ENCODE results near the gene BCORL1. TPM values are rescaled to one million over a fixed set of nuclear protein-coding genes. Genes with fewer than 3 reads are reported as not detected.

BCORL1 gene
- total and polyA plus RNA-seq, 2 donors (not counting 3 experiments of a cell fraction or from before 2014, with no cell fraction given) = 1.8 to 13.1 TPM

- BruUV-seq (replicated peaks) = no TSS peak
- no peak for FAIRE-seq
- POLR2A ChIA-PET = no interaction called here
These were observed 107.9 kb downstream of the BCORL1 start for GRCh38 chrX:130090364-130090763.

More at GRCh38 chrX:130090364-130090763, 107.9 kb downstream of the BCORL1 start:
- Histone ChIP-seq H3K4me1 (ENCODE audit: control insufficient read depth, extremely low read depth, insufficient read depth, low read length) (peaks cover 33% of the 10 kb centered on the region), H3K36me3 (ENCODE audit: control insufficient read depth in 2 of 2, extremely low read depth in 1 of 2, insufficient read depth in 2 of 2, low read length in 2 of 2) (no peaks in the 10 kb centered on the region), H3K4me2 (ENCODE audit: insufficient read depth, low read length) (no peak overlapping the region), H4K20me1 (replicated peaks; ENCODE audit: control insufficient read depth, extremely low read depth, insufficient read depth, low read length) (no peaks in the 10 kb centered on the region), H3K9me3 (replicated peaks; ENCODE audit: control insufficient read depth, insufficient read depth, low read length) (no peaks in the 10 kb centered on the region), H2AFZ (ENCODE audit: low read depth, low read length) (no peak overlapping the region), H3K4me3 (replicated peaks in 1 of 3; ENCODE audit: insufficient read depth in 1 of 3, low read depth in 1 of 3, low read length in 3 of 3) (no peak overlapping the region), H3K27ac (ENCODE audit: insufficient read depth, low read depth, low read length) (no peak overlapping the region), H3K9me1 (replicated peaks; ENCODE audit: control insufficient read depth, extremely low read depth, insufficient read depth, low read length) (no peaks in the 10 kb centered on the region), H3K27me3 (ENCODE audit: control insufficient read depth in 2 of 2, insufficient read depth in 2 of 2, low read length in 2 of 2) (no peaks in the 10 kb centered on the region), H3K79me2 (ENCODE audit: control insufficient read depth, insufficient read depth, low read length) (peaks cover 44% of the 10 kb centered on the region), H3K9ac (replicated peaks; ENCODE audit: extremely low read depth, insufficient read depth, low read length) (no peak overlapping the region)
- dilution Hi-C loops (cut with MboI; ENCODE audit: extremely low pct_ligation_motif_present, low sequenced_read_pairs) = no loop called here
- intact Hi-C loops (cut with micrococcal nuclease) = no loop called here
- CTCF ChIA-PET = no interaction called here
- no peak for DNase-seq (ENCODE audit: low read depth, low spot score)
- TF ChIP-seq POLR2AphosphoS5 (IDR thresholded peaks at IDR 0.05; ENCODE audit: insufficient read depth, low read depth, low read length) (no peak), MYC (IDR thresholded peaks at IDR 0.05; ENCODE audit: low read depth, low read length) (no peak), GATA2 (IDR thresholded peaks at IDR 0.05; ENCODE audit: insufficient read depth, insufficient read length, low read depth, low read length) (no peak), MAX (IDR thresholded peaks at IDR 0.05; ENCODE audit: insufficient read depth, insufficient read length) (no peak), FOS (IDR thresholded peaks at IDR 0.05; ENCODE audit: borderline replicate concordance, insufficient read depth, low read length) (no peak), JUN (IDR thresholded peaks at IDR 0.05; ENCODE audit: borderline replicate concordance, insufficient read depth, insufficient read length, low read depth) (no peak), CTCF (IDR thresholded peaks at IDR 0.05; ENCODE audit: extremely low read depth in 1 of 2, insufficient read depth in 1 of 2, low read depth in 1 of 2, low read length in 2 of 2) (no peak), EZH2 (IDR thresholded peaks at IDR 0.05; ENCODE audit: borderline replicate concordance, low read depth, low read length, severe bottlenecking) (no peak), POLR2A (IDR thresholded peaks at IDR 0.05; ENCODE audit: low read depth, low read length) (no peak)

All from endothelial cell of umbilical vein (primary cell).